Nephron (organoid): Measurements from ENCODE around the gene STAM2.

Source experiments
- H3K27ac Mint-ChIP-seq, 3 experiments: 2 replicates each; pipeline ENCODE4 v1.8.0; 2020; ENCODE audit warnings: mixed read lengths in 3 of 3, mild to moderate bottlenecking in 2 of 3, moderate library complexity in 1 of 3
- H3K27me3 Mint-ChIP-seq: 2 replicates; pipeline ENCODE4 v1.8.0; 2021; ENCODE audit warnings: low read depth, mild to moderate bottlenecking, moderate library complexity, mixed read lengths
- H3K36me3 Mint-ChIP-seq: 2 replicates; pipeline ENCODE4 v1.8.0; 2020; ENCODE audit warnings: low read depth, mixed read lengths
- H3K4me1 Mint-ChIP-seq: 2 replicates; pipeline ENCODE4 v1.8.0; 2020; ENCODE audit warnings: mixed read lengths
- H3K4me3 Mint-ChIP-seq, 3 experiments: 2 replicates each; pipeline ENCODE4 v1.8.0; 2020; ENCODE audit warnings: mild to moderate bottlenecking in 3 of 3, mixed read lengths in 3 of 3, moderate library complexity in 2 of 3
- H3K9me3 Mint-ChIP-seq: 2 replicates; pipeline ENCODE4 v1.8.0; 2020; ENCODE audit warnings: mixed read lengths
- CTCF ChIP-seq, 3 experiments: fragments of 200-600 bp; sonication (generic); IDR thresholded peaks; one replicate each; pipeline ENCODE4 v1.5.0; 2021; ENCODE audit warnings: antibody characterized with exemption in 3 of 3; ENCODE audit not compliant: unreplicated experiment in 3 of 3

The STAM2 gene

GRCh38 chr2:152155209-152155608 is 20.4 kb downstream of the STAM2 start:
- Mint-ChIP-seq H3K9me3 (peaks cover 26% of the 10 kb centered on the region), H3K4me3 (no peak overlapping the region), H3K27me3 (no peaks in the 10 kb centered on the region), H3K27ac (no peak overlapping the region), H3K36me3 (peaks cover 40% of the 10 kb centered on the region), H3K4me1 (no peaks in the 10 kb centered on the region)
- TF ChIP-seq CTCF (IDR thresholded peaks at IDR 0.05; ENCODE audit: unreplicated experiment in 3 of 3), result no peak

GRCh38 chr2:152154462-152154861 is 21.1 kb downstream of the STAM2 start:
- Mint-ChIP-seq H3K4me1 (no peaks in the 10 kb centered on the region), H3K27ac (peak overlapping the region in 1 of 3 experiments; percentile 36), H3K27me3 (no peaks in the 10 kb centered on the region), H3K9me3 (peaks cover 23% of the 10 kb centered on the region), H3K4me3 (no peak overlapping the region), H3K36me3 (peaks cover 36% of the 10 kb centered on the region)
- no peak for TF ChIP-seq CTCF (IDR thresholded peaks at IDR 0.05; ENCODE audit: unreplicated experiment in 3 of 3)

- H3K27me3 Mint-ChIP-seq, result no peaks in the 10 kb centered on the region
- peak overlapping the region; percentile 18 to 77 (median 64) for H3K27ac Mint-ChIP-seq
- TF ChIP-seq CTCF (IDR thresholded peaks at IDR 0.05; ENCODE audit: unreplicated experiment in 3 of 3), result no peak
- H3K36me3 Mint-ChIP-seq, result peaks cover 34% of the 10 kb centered on the region
- peaks cover 14% of the 10 kb centered on the region for H3K4me1 Mint-ChIP-seq
- no peak overlapping the region for H3K4me3 Mint-ChIP-seq
- H3K9me3 Mint-ChIP-seq, result no peaks in the 10 kb centered on the region
Observed at GRCh38 chr2:152134488-152135280, 40.9 kb downstream of the STAM2 start.

- peaks cover 37% of the 10 kb centered on the region for H3K36me3 Mint-ChIP-seq
- H3K9me3 Mint-ChIP-seq, result no peaks in the 10 kb centered on the region
- peaks cover 14% of the 10 kb centered on the region for H3K4me1 Mint-ChIP-seq
- peak overlapping the region in 1 of 3 experiments; percentile 47 for H3K4me3 Mint-ChIP-seq
- H3K27ac Mint-ChIP-seq, result peak overlapping the region; percentile 32 to 86 (median 75)
- TF ChIP-seq CTCF (IDR thresholded peaks at IDR 0.05; ENCODE audit: unreplicated experiment in 3 of 3), result no peak
- H3K27me3 Mint-ChIP-seq, result no peaks in the 10 kb centered on the region
Observed at GRCh38 chr2:152132306-152132705, 43.3 kb downstream of the STAM2 start.

GRCh38 chr2:152127628-152128027 is 47.9 kb downstream of the STAM2 start:
- Mint-ChIP-seq H3K4me3 (no peak overlapping the region), H3K9me3 (no peaks in the 10 kb centered on the region), H3K4me1 (peaks cover 6% of the 10 kb centered on the region), H3K36me3 (peaks cover 46% of the 10 kb centered on the region), H3K27ac (peak overlapping the region in 1 of 3 experiments; percentile 75), H3K27me3 (no peaks in the 10 kb centered on the region)
- TF ChIP-seq CTCF (IDR thresholded peaks at IDR 0.05; ENCODE audit: unreplicated experiment in 3 of 3), result no peak

- no peak for TF ChIP-seq CTCF (IDR thresholded peaks at IDR 0.05; ENCODE audit: unreplicated experiment in 3 of 3)
- Mint-ChIP-seq H3K9me3 (no peaks in the 10 kb centered on the region), H3K4me1 (no peaks in the 10 kb centered on the region), H3K4me3 (no peak overlapping the region), H3K27me3 (no peaks in the 10 kb centered on the region), H3K27ac (no peak overlapping the region), H3K36me3 (peaks cover 40% of the 10 kb centered on the region)
Observed at GRCh38 chr2:152126664-152127063, 48.9 kb downstream of the STAM2 start.
